Measurements from ENCODE around the gene SPTLC3.

SPTLC3 gene

GRCh38 chr20:13060327-13060726 is 51.6 kb downstream of the SPTLC3 start:
- TF ChIP-seq CTCF (IDR thresholded peaks at IDR 0.05; ENCODE audit: borderline replicate concordance, insufficient read depth, low read depth, low read length), result no peak
- no peak overlapping the region for H3K4me3 ChIP-seq (ENCODE audit: low read depth, low read length)

- H3K4me3 ChIP-seq (ENCODE audit: low read depth, low read length), result no peak overlapping the region
- no peak for TF ChIP-seq CTCF (IDR thresholded peaks at IDR 0.05; ENCODE audit: borderline replicate concordance, insufficient read depth, low read depth, low read length)
Observed at GRCh38 chr20:13061381-13061780, 52.6 kb downstream of the SPTLC3 start.

- H3K4me3 ChIP-seq (ENCODE audit: low read depth, low read length), result no peak overlapping the region
Observed at GRCh38 chr20:13062789-13063188, 54.0 kb downstream of the SPTLC3 start.

GRCh38 chr20:13068336-13068735 is 59.6 kb downstream of the SPTLC3 start:
- no peak overlapping the region for H3K4me3 ChIP-seq (ENCODE audit: low read depth, low read length)
- no peak for TF ChIP-seq CTCF (IDR thresholded peaks at IDR 0.05; ENCODE audit: borderline replicate concordance, insufficient read depth, low read depth, low read length)

More at GRCh38 chr20:13062789-13063188, 54.0 kb downstream of the SPTLC3 start:
- TF ChIP-seq CTCF (IDR thresholded peaks at IDR 0.05; ENCODE audit: borderline replicate concordance, insufficient read depth, low read depth, low read length), result no peak

GRCh38 chr20:13081877-13082276 is 73.1 kb downstream of the SPTLC3 start:
- no peak overlapping the region for H3K4me3 ChIP-seq (ENCODE audit: low read depth, low read length)
- no peak for TF ChIP-seq CTCF (IDR thresholded peaks at IDR 0.05; ENCODE audit: borderline replicate concordance, insufficient read depth, low read depth, low read length)

GRCh38 chr20:13082378-13082777 is 73.6 kb downstream of the SPTLC3 start:
- no peak overlapping the region for H3K4me3 ChIP-seq (ENCODE audit: low read depth, low read length)
- no peak for TF ChIP-seq CTCF (IDR thresholded peaks at IDR 0.05; ENCODE audit: borderline replicate concordance, insufficient read depth, low read depth, low read length)

- no peak overlapping the region for H3K4me3 ChIP-seq (ENCODE audit: low read depth, low read length)
- TF ChIP-seq CTCF (IDR thresholded peaks at IDR 0.05; ENCODE audit: borderline replicate concordance, insufficient read depth, low read depth, low read length), result no peak
Observed at GRCh38 chr20:13085275-13085674, 76.5 kb downstream of the SPTLC3 start.

Data from GM12875 (cell line).